PC-9 (cell line): ENCODE data around the gene GPER1.

Experiments
- EZH2 ChIP-seq: fragments of 200-600 bp; sonication (generic); IDR thresholded peaks from 2 replicates; pipeline ENCODE4 v1.8.0; 2017; ENCODE audit warnings: antibody characterized with exemption, low read depth
- TF ChIP-seq, protein P1 (sequence below): fragments of 200-600 bp; sonication (generic); conservative IDR thresholded peaks from 2 replicates; pipeline ENCODE4 v1.6.1; 2017; ENCODE audit warnings: mixed run types, antibody characterized with exemption, mild to moderate bottlenecking, moderate library complexity

GRCh38 chr7:1090236-1090635, 2.3 kb downstream of the GPER1 start:
- no peak for TF ChIP-seq EZH2
- TF ChIP-seq, protein P1, sequence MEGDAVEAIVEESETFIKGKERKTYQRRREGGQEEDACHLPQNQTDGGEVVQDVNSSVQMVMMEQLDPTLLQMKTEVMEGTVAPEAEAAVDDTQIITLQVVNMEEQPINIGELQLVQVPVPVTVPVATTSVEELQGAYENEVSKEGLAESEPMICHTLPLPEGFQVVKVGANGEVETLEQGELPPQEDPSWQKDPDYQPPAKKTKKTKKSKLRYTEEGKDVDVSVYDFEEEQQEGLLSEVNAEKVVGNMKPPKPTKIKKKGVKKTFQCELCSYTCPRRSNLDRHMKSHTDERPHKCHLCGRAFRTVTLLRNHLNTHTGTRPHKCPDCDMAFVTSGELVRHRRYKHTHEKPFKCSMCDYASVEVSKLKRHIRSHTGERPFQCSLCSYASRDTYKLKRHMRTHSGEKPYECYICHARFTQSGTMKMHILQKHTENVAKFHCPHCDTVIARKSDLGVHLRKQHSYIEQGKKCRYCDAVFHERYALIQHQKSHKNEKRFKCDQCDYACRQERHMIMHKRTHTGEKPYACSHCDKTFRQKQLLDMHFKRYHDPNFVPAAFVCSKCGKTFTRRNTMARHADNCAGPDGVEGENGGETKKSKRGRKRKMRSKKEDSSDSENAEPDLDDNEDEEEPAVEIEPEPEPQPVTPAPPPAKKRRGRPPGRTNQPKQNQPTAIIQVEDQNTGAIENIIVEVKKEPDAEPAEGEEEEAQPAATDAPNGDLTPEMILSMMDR: no peak
